ENCODE results near the gene LPAR5. TPM values are rescaled to one million over a fixed set of nuclear protein-coding genes. Genes with fewer than 3 reads are reported as not detected.

LPAR5 gene
- total RNA-seq, 1 experiment from 2014 or later, result not detected

DNA sequence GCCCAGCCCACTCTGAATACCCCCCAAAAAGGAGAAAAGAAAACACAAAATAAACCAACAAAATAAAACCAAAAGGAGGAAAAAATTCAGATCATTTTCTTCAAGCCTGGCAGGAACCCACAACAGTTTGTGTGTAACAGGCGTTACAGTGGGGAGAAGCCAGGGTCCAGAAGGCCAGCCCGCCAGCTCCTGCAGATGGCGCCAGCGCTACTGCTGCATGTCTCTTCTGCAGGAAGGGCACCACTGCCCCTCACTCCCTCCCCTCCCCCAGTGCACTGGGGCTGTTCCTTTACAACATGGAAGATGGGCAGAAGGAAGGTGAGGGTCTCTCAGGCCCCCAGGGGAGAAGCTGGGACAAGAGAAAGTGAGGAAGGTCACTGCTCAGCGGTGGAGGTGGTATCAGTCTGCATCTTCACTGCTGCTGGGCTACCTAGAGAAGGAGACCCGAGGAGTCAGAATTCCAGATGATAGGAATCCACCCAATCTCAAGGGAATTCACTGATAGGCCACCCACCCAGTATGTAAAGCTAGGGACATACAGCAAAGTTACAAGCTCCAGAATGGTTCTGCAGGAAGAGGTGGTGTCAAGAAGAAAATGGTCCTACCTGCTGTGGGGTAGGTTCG lies 65.4 kb downstream of the LPAR5 start:
- H3K36me3 ChIP-seq (replicated peaks; ENCODE audit: control insufficient read depth, insufficient read depth, low read length), result peaks cover 44% of the 10 kb centered on the region

DNA sequence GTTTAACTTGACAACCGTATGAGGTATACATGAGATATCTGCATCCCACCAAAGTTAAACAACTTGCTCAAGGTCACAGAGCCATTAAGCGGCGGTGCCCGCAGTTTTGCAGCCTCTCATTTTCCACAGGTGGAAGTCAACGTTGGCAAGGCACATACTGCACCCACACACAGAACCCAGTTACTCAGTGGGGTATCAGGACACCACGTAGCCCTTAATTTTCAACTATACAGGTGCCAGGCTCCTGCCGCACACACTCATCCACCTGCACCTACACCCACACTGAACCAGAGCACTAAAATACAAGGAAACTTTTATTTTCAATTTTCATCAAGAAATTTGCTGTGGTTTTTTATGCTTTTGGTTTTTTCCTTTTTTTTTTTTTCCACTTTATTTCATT lies 66.0 kb downstream of the LPAR5 start:
- no peak for DNase-seq
- Histone ChIP-seq H3K4me3 (ENCODE audit: insufficient read depth, low read depth, low read length) (no peak overlapping the region), H3K36me3 (replicated peaks; ENCODE audit: control insufficient read depth, insufficient read depth, low read length) (peaks cover 44% of the 10 kb centered on the region), H3K27me3 (ENCODE audit: control insufficient read depth, insufficient read depth, low read length) (no peaks in the 10 kb centered on the region)

More for the DNA sequence above, 65.4 kb downstream of the LPAR5 start:
- Histone ChIP-seq H3K27me3 (ENCODE audit: control insufficient read depth, insufficient read depth, low read length) (no peaks in the 10 kb centered on the region), H3K4me3 (ENCODE audit: insufficient read depth, low read depth, low read length) (no peak overlapping the region)
- DNase-seq, result peak; percentile 89

DNA sequence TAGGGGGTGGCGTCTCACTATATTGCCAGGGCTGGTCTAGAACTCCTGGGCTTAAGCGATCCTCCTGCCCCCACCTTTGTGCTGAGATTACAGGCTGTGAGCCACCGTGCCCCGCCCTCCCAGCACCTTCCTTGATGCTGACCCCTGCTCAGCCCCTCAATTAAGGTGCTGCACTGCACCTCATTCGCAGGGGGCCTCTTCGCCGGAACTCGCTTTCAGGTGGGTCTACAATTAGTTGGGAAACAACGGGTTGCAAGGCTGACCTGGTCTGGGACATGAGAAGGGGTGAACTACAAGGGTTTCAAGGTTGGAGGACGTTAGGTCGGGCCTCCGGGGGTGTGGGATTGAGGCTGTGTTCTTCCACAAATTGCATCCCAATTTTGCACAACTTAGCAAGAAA lies 66.4 kb downstream of the LPAR5 start:
- Histone ChIP-seq H3K4me3 (ENCODE audit: insufficient read depth, low read depth, low read length) (no peak overlapping the region), H3K36me3 (replicated peaks; ENCODE audit: control insufficient read depth, insufficient read depth, low read length) (peaks cover 41% of the 10 kb centered on the region), H3K27me3 (ENCODE audit: control insufficient read depth, insufficient read depth, low read length) (no peaks in the 10 kb centered on the region)
- no peak for DNase-seq

Other genes starting within 250 kb of the LPAR5 start
- not detected in 2 replicates for gene CD27, start 191.0 kb downstream of the LPAR5 start, total RNA-seq (2014; rRNA removed; shearing (Covaris generic))
- 0.62 and 1.0 TPM in 2 replicates for gene TAPBPL, start 183.9 kb downstream of the LPAR5 start, total RNA-seq (2014; rRNA removed; shearing (Covaris generic))
- gene VAMP1, start 165.3 kb downstream of the LPAR5 start, total RNA-seq (2014; rRNA removed; shearing (Covaris generic)), result 23.9 and 26.8 TPM in 2 replicates
- 137 and 145 TPM in 2 replicates for gene MRPL51, start 142.7 kb downstream of the LPAR5 start, total RNA-seq (2014; rRNA removed; shearing (Covaris generic))
- 104 and 113 TPM in 2 replicates for gene NCAPD2, start 141.9 kb downstream of the LPAR5 start, total RNA-seq (2014; rRNA removed; shearing (Covaris generic))
- 6,920 and 8,270 TPM in 2 replicates for gene GAPDH, start 101.4 kb downstream of the LPAR5 start, total RNA-seq (2014; rRNA removed; shearing (Covaris generic))
- 15.1 and 18.2 TPM in 2 replicates for gene IFFO1, start 79.9 kb downstream of the LPAR5 start, total RNA-seq (2014; rRNA removed; shearing (Covaris generic))
- 64.2 and 68.8 TPM in 2 replicates for gene NOP2, start 67.7 kb downstream of the LPAR5 start, total RNA-seq (2014; rRNA removed; shearing (Covaris generic))
- gene CHD4, start 28.6 kb downstream of the LPAR5 start, total RNA-seq (2014; rRNA removed; shearing (Covaris generic)), result 236 and 245 TPM in 2 replicates
- gene ACRBP, start 11.5 kb upstream of the LPAR5 start, total RNA-seq (2014; rRNA removed; shearing (Covaris generic)), result 0.80 and 3.6 TPM in 2 replicates
- gene ING4, start 27.2 kb upstream of the LPAR5 start, total RNA-seq (2014; rRNA removed; shearing (Covaris generic)), result 26.9 and 31.2 TPM in 2 replicates
- gene ZNF384, start 53.4 kb upstream of the LPAR5 start, total RNA-seq (2014; rRNA removed; shearing (Covaris generic)), result 34.4 and 40.3 TPM in 2 replicates
- gene PIANP, start 64.9 kb upstream of the LPAR5 start, total RNA-seq (2014; rRNA removed; shearing (Covaris generic)), result 0.42 and 1.4 TPM in 2 replicates
- gene COPS7A, start 88.1 kb upstream of the LPAR5 start, total RNA-seq (2014; rRNA removed; shearing (Covaris generic)), result 72.1 and 77.6 TPM in 2 replicates
- 293 and 322 TPM in 2 replicates for gene MLF2, start 117.2 kb upstream of the LPAR5 start, total RNA-seq (2014; rRNA removed; shearing (Covaris generic))
- 237 and 270 TPM in 2 replicates for gene PTMS, start 130.4 kb upstream of the LPAR5 start, total RNA-seq (2014; rRNA removed; shearing (Covaris generic))
- 0.35 and 2.0 TPM in 2 replicates for gene LAG3, start 136.6 kb upstream of the LPAR5 start, total RNA-seq (2014; rRNA removed; shearing (Covaris generic))
- gene CD4, start 153.6 kb upstream of the LPAR5 start, total RNA-seq (2014; rRNA removed; shearing (Covaris generic)), result 0.66 and 0.81 TPM in 2 replicates
- 5.4 and 7.0 TPM in 2 replicates for gene GPR162, start 185.9 kb upstream of the LPAR5 start, total RNA-seq (2014; rRNA removed; shearing (Covaris generic))
- gene P3H3, start 192.4 kb upstream of the LPAR5 start, total RNA-seq (2014; rRNA removed; shearing (Covaris generic)), result 38.0 and 46.9 TPM in 2 replicates
- 1.5 and 5.5 TPM in 2 replicates for gene GNB3, start 205.0 kb upstream of the LPAR5 start, total RNA-seq (2014; rRNA removed; shearing (Covaris generic))
- gene CDCA3, start 215.3 kb upstream of the LPAR5 start, total RNA-seq (2014; rRNA removed; shearing (Covaris generic)), result 85.6 and 115 TPM in 2 replicates
- gene USP5, start 216.2 kb upstream of the LPAR5 start, total RNA-seq (2014; rRNA removed; shearing (Covaris generic)), result 103 and 112 TPM in 2 replicates
- 1,353 and 1,607 TPM in 2 replicates for gene TPI1, start 231.6 kb upstream of the LPAR5 start, total RNA-seq (2014; rRNA removed; shearing (Covaris generic))
- 28.7 and 29.4 TPM in 2 replicates for gene SPSB2, start 237.3 kb upstream of the LPAR5 start, total RNA-seq (2014; rRNA removed; shearing (Covaris generic))